Vagina (tissue), 2 donors: ENCODE data around the gene KRTAP10-6. TPM values are rescaled to one million over a fixed set of nuclear protein-coding genes. Genes with fewer than 3 reads are reported as not detected.

Experiments used
- DNase-seq, 2 donors: peaks; one replicate each; pipeline ENCODE4 v3.0.0-alpha.2; 2017; ENCODE audit errors: extremely low spot score in 2 of 2
- H3K27ac ChIP-seq: fragments of 200-600 bp; sonication (generic); one replicate; pipeline ENCODE4 v1.5.1; 2019
- H3K27me3 ChIP-seq: fragments of 200-600 bp; sonication (generic); one replicate; pipeline ENCODE4 v1.5.1; 2019
- H3K36me3 ChIP-seq, 2 donors: fragments of 200-600 bp; sonication (generic); one replicate each; pipeline ENCODE4 v1.5.1; 2017 to 2019
- H3K4me1 ChIP-seq: fragments of 200-600 bp; sonication (generic); one replicate; pipeline ENCODE4 v1.5.1; 2019
- H3K4me3 ChIP-seq, 2 donors: fragments of 200-600 bp; sonication (generic); 1 replicate in 1 of 2; 2 replicates in 1 of 2; pipeline ENCODE4 v1.5.1; 2016 to 2019
- H3K9me3 ChIP-seq: fragments of 200-600 bp; sonication (generic); one replicate; pipeline ENCODE4 v1.5.1; 2019
- CTCF ChIP-seq, 3 experiments: fragments of 450-650 bp in 2 of 3; fragments of 200-600 bp in 1 of 3; sonication (generic) in 1 of 3; IDR thresholded peaks; one replicate each; pipeline ENCODE4 v1.5.1; 2017 to 2019; ENCODE audit warnings: antibody characterized with exemption in 3 of 3, mild to moderate bottlenecking in 2 of 3, moderate library complexity in 2 of 3
- POLR2A ChIP-seq, 2 donors: fragments of 450-650 bp; IDR thresholded peaks; one replicate each; pipeline ENCODE4 v1.6.1; 2017; ENCODE audit warnings: antibody characterized with exemption in 2 of 2, mild to moderate bottlenecking in 2 of 2, moderate library complexity in 2 of 2
- POLR2AphosphoS5 ChIP-seq, 2 donors: sonication (generic); formaldehyde crosslinking; IDR thresholded peaks; one replicate each; pipeline ENCODE4 v1.9.0; 2017; ENCODE audit warnings: antibody characterized with exemption in 2 of 2, mild to moderate bottlenecking in 2 of 2, low read depth in 1 of 2; ENCODE audit not compliant: insufficient read depth in 1 of 2
- intact Hi-C: fragments of 100-400 bp; cut with DNase I; formaldehyde crosslinking; loops from one replicate; pipeline ENCODE4 v1.15.1; 2023
- total RNA-seq: library from RNA; depleted of rRNA; stranded (reverse); fragments of >200 nt; gene quantifications from one replicate; pipeline ENCODE4 v1.2.3, GENCODE V29; 2016

Gene KRTAP10-6
- total RNA-seq, 1 donor from 2014 or later = not detected

GRCh38 chr21:44557491-44558328 lies 34.6 kb downstream of the KRTAP10-6 start:
- no peaks in the 10 kb centered on the region for H3K9me3 ChIP-seq
- no peaks in the 10 kb centered on the region for H3K36me3 ChIP-seq
- H3K4me3 ChIP-seq = no peak overlapping the region
- intact Hi-C loops = no loop called here
- H3K4me1 ChIP-seq = no peaks in the 10 kb centered on the region
- peak in 1 of 2 donors; percentile 67 for DNase-seq
- no peak for TF ChIP-seq CTCF (IDR thresholded peaks at IDR 0.05)
- no peak for TF ChIP-seq POLR2A (IDR thresholded peaks at IDR 0.05)
- TF ChIP-seq POLR2AphosphoS5 (IDR thresholded peaks at IDR 0.05; ENCODE audit: insufficient read depth in 1 of 2, low read depth in 1 of 2) = no peak
- no peak overlapping the region for H3K27ac ChIP-seq
- H3K27me3 ChIP-seq = no peaks in the 10 kb centered on the region

GRCh38 chr21:44556879-44557278 lies 35.4 kb downstream of the KRTAP10-6 start:
- peak in 1 of 2 donors; percentile 37 for DNase-seq
- intact Hi-C loops = no loop called here

GRCh38 chr21:44555200-44555875 lies 37.0 kb downstream of the KRTAP10-6 start:
- Histone ChIP-seq H3K27me3 (no peaks in the 10 kb centered on the region), H3K9me3 (no peaks in the 10 kb centered on the region), H3K27ac (no peak overlapping the region), H3K36me3 (no peaks in the 10 kb centered on the region), H3K4me3 (no peak overlapping the region), H3K4me1 (no peaks in the 10 kb centered on the region)
- peak; percentile 62 to 91 for DNase-seq
- intact Hi-C loops = no loop called here
- no peak for TF ChIP-seq CTCF (IDR thresholded peaks at IDR 0.05)
- TF ChIP-seq POLR2AphosphoS5 (IDR thresholded peaks at IDR 0.05; ENCODE audit: insufficient read depth in 1 of 2, low read depth in 1 of 2) = no peak
- no peak for TF ChIP-seq POLR2A (IDR thresholded peaks at IDR 0.05)

More at GRCh38 chr21:44556879-44557278, 35.4 kb downstream of the KRTAP10-6 start:
- Histone ChIP-seq H3K4me3 (no peak overlapping the region), H3K36me3 (no peaks in the 10 kb centered on the region), H3K27me3 (no peaks in the 10 kb centered on the region), H3K4me1 (no peaks in the 10 kb centered on the region), H3K9me3 (no peaks in the 10 kb centered on the region), H3K27ac (no peak overlapping the region)
- TF ChIP-seq CTCF (IDR thresholded peaks at IDR 0.05) = no peak
- no peak for TF ChIP-seq POLR2AphosphoS5 (IDR thresholded peaks at IDR 0.05; ENCODE audit: insufficient read depth in 1 of 2, low read depth in 1 of 2)
- no peak for TF ChIP-seq POLR2A (IDR thresholded peaks at IDR 0.05)

GRCh38 chr21:44552681-44553080 lies 39.6 kb downstream of the KRTAP10-6 start:
- DNase-seq = peak; percentile 64 to 67
- Histone ChIP-seq H3K9me3 (no peaks in the 10 kb centered on the region), H3K4me3 (no peak overlapping the region), H3K27ac (no peak overlapping the region), H3K27me3 (no peaks in the 10 kb centered on the region), H3K4me1 (no peaks in the 10 kb centered on the region), H3K36me3 (no peaks in the 10 kb centered on the region)
- intact Hi-C loops = no loop called here
- TF ChIP-seq CTCF (IDR thresholded peaks at IDR 0.05) (no peak), POLR2AphosphoS5 (IDR thresholded peaks at IDR 0.05; ENCODE audit: insufficient read depth in 1 of 2, low read depth in 1 of 2) (no peak), POLR2A (IDR thresholded peaks at IDR 0.05) (no peak)
